Glutamatergic neuron (in vitro differentiated cells): ENCODE results near the gene ZCCHC7. TPM values are rescaled to one million over a fixed set of nuclear protein-coding genes. Genes with fewer than 3 reads are reported as not detected.
"Not testable (repeated sequence)": the region's sequence is repeated elsewhere in the genome, so short reads cannot be mapped to it uniquely, and the experiment has no call there.

ENCODE experiments used
- DNase-seq: peaks from one replicate; pipeline ENCODE4 v3.0.0; 2022
- H3K27ac Mint-ChIP-seq: one replicate; pipeline ENCODE4 v1.8.0; 2020; ENCODE audit warnings: mild to moderate bottlenecking, mixed read lengths, inconsistent platforms; ENCODE audit not compliant: unreplicated experiment
- H3K27me3 Mint-ChIP-seq: one replicate; pipeline ENCODE4 v1.8.0; 2020; ENCODE audit warnings: mild to moderate bottlenecking, moderate library complexity, mixed read lengths, inconsistent platforms; ENCODE audit not compliant: unreplicated experiment
- H3K36me3 Mint-ChIP-seq: one replicate; pipeline ENCODE4 v1.8.0; 2020; ENCODE audit warnings: mild to moderate bottlenecking, mixed read lengths, inconsistent platforms; ENCODE audit not compliant: unreplicated experiment
- H3K4me1 Mint-ChIP-seq: one replicate; pipeline ENCODE4 v1.8.0; 2020; ENCODE audit warnings: mild to moderate bottlenecking, low read depth, mixed read lengths, inconsistent platforms; ENCODE audit not compliant: unreplicated experiment
- H3K4me3 Mint-ChIP-seq: one replicate; pipeline ENCODE4 v1.8.0; 2020; ENCODE audit warnings: mild to moderate bottlenecking, mixed read lengths, inconsistent platforms; ENCODE audit not compliant: unreplicated experiment
- H3K9me3 Mint-ChIP-seq: one replicate; pipeline ENCODE4 v1.8.0; 2020; ENCODE audit warnings: mild to moderate bottlenecking, moderate library complexity, mixed read lengths, inconsistent platforms; ENCODE audit not compliant: unreplicated experiment
- total RNA-seq: library from RNA; stranded (reverse); fragmentation: NEBNext Ultra II Directional; extraction: Animal tissue kit (Norgen Biotek cat#: 25700); gene quantifications from one replicate; pipeline ENCODE4 v1.2.1, GENCODE V29; 2021; ENCODE audit not compliant: unreplicated experiment
- TF ChIP-seq, protein P1 (sequence below): fragments of 200-600 bp; sonication (generic); IDR thresholded peaks from one replicate; pipeline ENCODE4 v1.5.0; 2021; ENCODE audit not compliant: partially characterized antibody, unreplicated experiment

Gene ZCCHC7
- total RNA-seq, 1 donor from 2014 or later = 31.1 TPM

DNA sequence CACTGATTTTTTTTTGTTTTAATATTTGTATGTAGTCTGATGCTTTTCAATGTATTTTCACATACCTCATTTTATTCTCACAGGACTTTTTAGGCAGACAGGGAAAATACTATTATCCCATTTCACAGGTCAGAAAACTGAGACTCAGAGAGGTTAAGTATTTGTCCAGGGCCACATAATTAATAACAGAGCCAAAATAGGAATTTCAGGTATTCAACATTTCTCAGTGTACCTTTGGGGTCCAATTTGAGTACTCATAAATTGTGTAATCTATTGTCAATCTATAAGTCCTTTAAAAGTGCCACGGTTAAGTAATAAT is 181.4 kb downstream of the ZCCHC7 start:
- Mint-ChIP-seq H3K27me3 (no peaks in the 10 kb centered on the region), H3K4me3 (no peak overlapping the region), H3K9me3 (peaks cover 2% of the 10 kb centered on the region), H3K36me3 (no peaks in the 10 kb centered on the region), H3K27ac (no peak overlapping the region), H3K4me1 (peaks cover 10% of the 10 kb centered on the region)
- TF ChIP-seq, protein P1, sequence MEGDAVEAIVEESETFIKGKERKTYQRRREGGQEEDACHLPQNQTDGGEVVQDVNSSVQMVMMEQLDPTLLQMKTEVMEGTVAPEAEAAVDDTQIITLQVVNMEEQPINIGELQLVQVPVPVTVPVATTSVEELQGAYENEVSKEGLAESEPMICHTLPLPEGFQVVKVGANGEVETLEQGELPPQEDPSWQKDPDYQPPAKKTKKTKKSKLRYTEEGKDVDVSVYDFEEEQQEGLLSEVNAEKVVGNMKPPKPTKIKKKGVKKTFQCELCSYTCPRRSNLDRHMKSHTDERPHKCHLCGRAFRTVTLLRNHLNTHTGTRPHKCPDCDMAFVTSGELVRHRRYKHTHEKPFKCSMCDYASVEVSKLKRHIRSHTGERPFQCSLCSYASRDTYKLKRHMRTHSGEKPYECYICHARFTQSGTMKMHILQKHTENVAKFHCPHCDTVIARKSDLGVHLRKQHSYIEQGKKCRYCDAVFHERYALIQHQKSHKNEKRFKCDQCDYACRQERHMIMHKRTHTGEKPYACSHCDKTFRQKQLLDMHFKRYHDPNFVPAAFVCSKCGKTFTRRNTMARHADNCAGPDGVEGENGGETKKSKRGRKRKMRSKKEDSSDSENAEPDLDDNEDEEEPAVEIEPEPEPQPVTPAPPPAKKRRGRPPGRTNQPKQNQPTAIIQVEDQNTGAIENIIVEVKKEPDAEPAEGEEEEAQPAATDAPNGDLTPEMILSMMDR = no peak
- no peak for DNase-seq

DNA sequence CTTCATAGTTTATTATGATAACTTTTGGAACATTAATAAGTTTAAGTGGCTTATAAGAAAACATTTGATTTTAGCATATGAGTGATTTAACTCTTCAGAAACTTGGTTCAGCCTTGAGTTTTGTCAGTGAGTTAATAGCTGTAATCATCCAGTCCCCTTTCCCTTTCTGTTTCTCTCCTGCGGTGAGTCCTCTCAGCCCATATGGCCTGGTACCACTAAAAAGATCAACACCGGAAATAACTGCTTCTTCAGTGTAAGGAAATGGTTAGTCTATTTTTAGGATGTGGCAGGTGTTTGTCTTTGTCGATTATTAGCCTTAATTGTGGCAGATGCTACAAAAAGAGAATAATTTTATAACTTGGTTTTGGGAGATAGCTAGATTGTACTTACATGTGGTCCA is 181.9 kb downstream of the ZCCHC7 start:
- no peak overlapping the region for H3K27ac Mint-ChIP-seq
- TF ChIP-seq, protein P1 = no peak
- no peak overlapping the region for H3K4me3 Mint-ChIP-seq
- no peaks in the 10 kb centered on the region for H3K27me3 Mint-ChIP-seq
- peaks cover 10% of the 10 kb centered on the region for H3K4me1 Mint-ChIP-seq
- no peak for DNase-seq
- H3K9me3 Mint-ChIP-seq = peaks cover 2% of the 10 kb centered on the region
- no peaks in the 10 kb centered on the region for H3K36me3 Mint-ChIP-seq

DNA sequence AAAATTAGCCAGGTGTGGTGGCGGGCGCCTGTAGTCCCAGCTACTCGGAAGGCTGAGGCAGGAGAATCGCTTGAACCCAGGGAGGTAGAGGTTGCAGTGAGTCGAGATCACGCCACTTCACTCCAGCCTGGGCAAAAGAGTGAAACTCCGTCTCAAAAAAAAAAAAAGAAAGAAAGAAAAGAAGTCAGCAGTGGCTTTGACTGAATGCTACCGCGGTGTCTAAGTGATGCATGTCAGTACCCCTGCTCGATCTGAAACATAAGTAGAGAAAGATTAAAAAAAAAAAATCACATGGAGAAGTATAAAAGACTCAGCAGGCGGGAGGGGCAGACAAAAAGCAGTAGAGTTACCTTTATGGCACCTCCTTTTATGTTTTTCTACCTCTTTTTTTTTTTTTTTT is 182.9 kb downstream of the ZCCHC7 start:
- H3K9me3 Mint-ChIP-seq, DNase-seq, H3K4me3 Mint-ChIP-seq, H3K36me3 Mint-ChIP-seq, H3K27me3 Mint-ChIP-seq, H3K27ac Mint-ChIP-seq: not testable (repeated sequence)
- H3K4me1 Mint-ChIP-seq = peaks cover 10% of the 10 kb centered on the region

DNA sequence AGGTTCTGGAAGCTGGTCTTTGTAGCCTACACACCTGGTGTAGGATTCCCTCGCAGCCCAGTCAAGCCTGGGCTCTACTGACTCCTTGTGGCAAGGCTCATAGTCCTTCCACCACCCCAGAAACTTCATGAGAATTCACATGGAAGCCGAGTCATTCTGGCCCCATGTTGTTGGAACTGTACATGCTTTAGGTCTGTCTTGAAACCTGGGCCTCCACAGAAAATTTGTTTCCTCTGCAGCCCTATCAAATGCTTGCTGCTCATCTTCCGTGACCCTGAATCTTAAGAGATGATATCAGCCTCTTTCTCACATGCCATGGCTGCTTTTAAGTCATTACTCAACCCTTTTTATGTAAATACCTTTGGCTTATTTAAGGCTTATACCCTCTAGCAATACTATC is 188.8 kb downstream of the ZCCHC7 start:
- Mint-ChIP-seq H3K36me3 (no peaks in the 10 kb centered on the region), H3K4me1 (no peaks in the 10 kb centered on the region), H3K27ac (no peak overlapping the region), H3K27me3 (no peaks in the 10 kb centered on the region), H3K4me3 (no peak overlapping the region), H3K9me3 (peaks cover 2% of the 10 kb centered on the region)
- TF ChIP-seq, protein P1 = no peak
- DNase-seq = no peak

DNA sequence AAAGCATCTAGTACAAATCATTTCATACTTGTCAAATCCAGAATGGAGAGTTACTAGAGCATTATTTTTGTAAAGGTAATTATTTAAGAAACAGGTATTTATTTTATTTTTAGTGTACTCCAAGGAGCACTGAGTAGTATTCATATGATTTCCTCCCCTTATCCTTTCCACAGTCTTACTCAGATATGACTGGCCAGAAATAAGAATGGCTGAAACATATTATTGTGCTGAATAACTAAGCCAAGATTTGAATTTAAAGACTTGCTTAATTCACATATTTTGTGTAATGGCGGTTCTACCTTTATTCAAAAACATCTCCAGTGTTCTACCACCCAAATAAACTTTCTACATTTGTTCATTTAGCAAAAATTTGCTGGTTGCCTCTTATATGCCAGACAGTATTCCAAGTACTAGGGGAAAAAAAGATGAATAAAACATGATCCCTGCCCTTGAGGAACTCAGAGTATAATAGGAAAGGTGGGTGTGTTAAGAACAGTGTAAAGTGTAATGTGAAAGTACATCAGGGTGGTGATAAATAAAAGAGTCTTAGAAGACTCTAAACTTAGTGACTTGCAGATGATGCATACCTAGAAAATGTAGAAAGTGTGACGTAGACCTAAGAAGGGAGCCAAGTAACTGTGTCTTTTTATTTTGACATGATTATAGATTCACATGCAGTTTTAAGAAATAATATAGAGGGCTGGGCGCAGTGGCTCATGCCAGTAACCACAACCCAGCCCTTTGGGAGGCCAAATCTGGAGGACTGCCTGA is 191.7 kb downstream of the ZCCHC7 start:
- Mint-ChIP-seq H3K4me3 (no peak overlapping the region), H3K27me3 (no peaks in the 10 kb centered on the region), H3K9me3 (no peaks in the 10 kb centered on the region), H3K36me3 (no peaks in the 10 kb centered on the region), H3K27ac (no peak overlapping the region), H3K4me1 (no peaks in the 10 kb centered on the region)
- TF ChIP-seq, protein P1 = no peak
- DNase-seq = no peak
